Naive thymus-derived CD8-positive, alpha-beta T cell (primary cell): Measurements from ENCODE around the gene HUWE1. TPM values are rescaled to one million over a fixed set of nuclear protein-coding genes. Genes with fewer than 3 reads are reported as not detected.
A peak's percentile ranks its signal among the peaks of the same experiment; 100 is the strongest.

Experiments
- microRNA-seq: library from miRNA; unstranded; fragments of <30 nt; microRNA quantifications from one replicate; pipeline ENCODE4 v1.2.0, GENCODE V29; 2022; ENCODE audit warnings: borderline microRNAs expressed
- polyA plus RNA-seq, 3 donors: library from polyadenylated mRNA; unstranded; fragments of 300-500 nt; fragmentation: Illumina TruSeq; gene quantifications; one replicate each; pipeline ENCODE4 v1.2.3, GENCODE V29; 2021
- total RNA-seq, 8 experiments: library from RNA in 2 of 8; stranded (reverse) in 2 of 8; gene quantifications; one replicate each; pipeline ENCODE4 v1.2.3 and lab custom pipeline; 2021 to 2026

HUWE1 gene
- total and polyA plus RNA-seq, 5 experiments from 2014 or later, result 8.0 to 189 (median 16.3) TPM

Small RNA genes lying within 50 kb of the gene (microRNA-seq; reads per million reads assigned to microRNA genes)
- gene MIR98, result 1,218 reads per million, percentile 86 among the genes with 10 or more reads in this experiment
- 1,569 reads per million, percentile 88 among the genes with 10 or more reads in this experiment for gene MIRLET7F2
